HEK293 (cell line): ENCODE results near the gene L2HGDH.
A peak's percentile ranks its signal among the peaks of the same experiment; 100 is the strongest.

Source experiments
- EGR2 ChIP-seq: fragments of 450-650 bp; formaldehyde crosslinking; IDR thresholded peaks from 2 replicates; pipeline ENCODE4 v1.5.1; 2016; ENCODE audit warnings: low read depth, missing biosample characterization, missing genetic modification characterization
- GLIS2 ChIP-seq: fragments of 450-650 bp; formaldehyde crosslinking; IDR thresholded peaks from 2 replicates; pipeline ENCODE4 v1.5.1; 2016; ENCODE audit warnings: missing biosample characterization, missing genetic modification characterization
- KLF1 ChIP-seq: fragments of 450-650 bp; formaldehyde crosslinking; IDR thresholded peaks from 2 replicates; pipeline ENCODE4 v1.5.1; 2016; ENCODE audit warnings: missing biosample characterization, missing genetic modification characterization
- KLF10 ChIP-seq: fragments of 450-650 bp; IDR thresholded peaks from 2 replicates; pipeline ENCODE4 v1.5.1; 2018; ENCODE audit warnings: missing biosample characterization, mild to moderate bottlenecking, missing genetic modification characterization
- MYNN ChIP-seq: fragments of 450-650 bp; formaldehyde crosslinking; IDR thresholded peaks from 2 replicates; pipeline ENCODE4 v1.5.1; 2016; ENCODE audit warnings: missing biosample characterization, missing genetic modification characterization, borderline replicate concordance
- MZF1 ChIP-seq: fragments of 450-650 bp; formaldehyde crosslinking; IDR thresholded peaks from 2 replicates; pipeline ENCODE4 v1.5.1; 2017; ENCODE audit warnings: missing biosample characterization, missing genetic modification characterization, borderline replicate concordance
- OSR2 ChIP-seq: fragments of 450-650 bp; formaldehyde crosslinking; IDR thresholded peaks from 2 replicates; pipeline ENCODE4 v1.5.1; 2016; ENCODE audit warnings: missing biosample characterization, missing genetic modification characterization
- PRDM10 ChIP-seq: fragments of 450-650 bp; formaldehyde crosslinking; IDR thresholded peaks from 2 replicates; pipeline ENCODE4 v1.5.1; 2016; ENCODE audit warnings: missing biosample characterization, missing genetic modification characterization
- PRDM2 ChIP-seq: fragments of 450-650 bp; formaldehyde crosslinking; IDR thresholded peaks from 2 replicates; pipeline ENCODE4 v1.5.1; 2016; ENCODE audit warnings: missing biosample characterization, missing genetic modification characterization, borderline replicate concordance
- REST ChIP-seq: fragments of 450-650 bp; formaldehyde crosslinking; IDR thresholded peaks from 2 replicates; pipeline ENCODE4 v1.5.1; 2016; ENCODE audit warnings: missing biosample characterization, missing genetic modification characterization
- SCRT1 ChIP-seq: fragments of 450-650 bp; formaldehyde crosslinking; IDR thresholded peaks from 2 replicates; pipeline ENCODE4 v1.5.1; 2016; ENCODE audit warnings: missing biosample characterization, missing genetic modification characterization, borderline replicate concordance
- SP2 ChIP-seq: fragments of 450-650 bp; formaldehyde crosslinking; IDR thresholded peaks from 2 replicates; pipeline ENCODE4 v1.5.1; 2016; ENCODE audit warnings: missing biosample characterization, missing genetic modification characterization
- ZFP37 ChIP-seq: fragments of 450-650 bp; formaldehyde crosslinking; IDR thresholded peaks from 2 replicates; pipeline ENCODE4 v1.5.1; 2016; ENCODE audit warnings: missing biosample characterization, missing genetic modification characterization
- ZNF19 ChIP-seq: fragments of 450-650 bp; formaldehyde crosslinking; IDR thresholded peaks from 2 replicates; pipeline ENCODE4; 2016; ENCODE audit warnings: missing biosample characterization, missing genetic modification characterization, low read depth
- ZNF335 ChIP-seq: fragments of 450-650 bp; formaldehyde crosslinking; conservative IDR thresholded peaks from 2 replicates; pipeline ENCODE4 v1.5.1; 2016; ENCODE audit warnings: missing biosample characterization, missing genetic modification characterization
- ZNF366 ChIP-seq: fragments of 450-650 bp; formaldehyde crosslinking; conservative IDR thresholded peaks from 2 replicates; pipeline ENCODE4 v1.5.1; 2016; ENCODE audit warnings: missing biosample characterization, missing genetic modification characterization
- ZNF518A ChIP-seq: fragments of 450-650 bp; formaldehyde crosslinking; conservative IDR thresholded peaks from 2 replicates; pipeline ENCODE4 v1.5.1; 2016; ENCODE audit warnings: low read depth, missing biosample characterization, missing genetic modification characterization
- ZNF549 ChIP-seq: fragments of 450-650 bp; IDR thresholded peaks from 2 replicates; pipeline ENCODE4 v1.5.1; 2018; ENCODE audit warnings: missing biosample characterization, missing genetic modification characterization, mild to moderate bottlenecking, inconsistent platforms, moderate library complexity
- ZNF596 ChIP-seq: fragments of 450-650 bp; IDR thresholded peaks from 2 replicates; pipeline ENCODE4 v1.5.0; 2018; ENCODE audit warnings: missing biosample characterization, mild to moderate bottlenecking, missing genetic modification characterization, moderate library complexity
- ZNF701 ChIP-seq: fragments of 450-650 bp; formaldehyde crosslinking; IDR thresholded peaks from 2 replicates; pipeline ENCODE4 v1.5.1; 2016; ENCODE audit warnings: missing biosample characterization, missing genetic modification characterization
- ZSCAN23 ChIP-seq: fragments of 450-650 bp; formaldehyde crosslinking; IDR thresholded peaks from 2 replicates; pipeline ENCODE4 v1.5.1; 2016; ENCODE audit warnings: missing biosample characterization, missing genetic modification characterization

Gene L2HGDH

GRCh38 chr14:50311972-50312733 is at the start of gene L2HGDH, which contains the start of gene DMAC2L (continued):
- TF ChIP-seq ZNF518A (no peak), PRDM10 (tag by site-specific recombination) (peak; percentile 88; the same call in 1 of the 2 replicates), ZNF366 (tag by site-specific recombination) (peak; percentile 83), KLF1 (tag by site-specific recombination) (peak; percentile 63), REST (tag by site-specific recombination) (no peak), ZNF596 (no peak), OSR2 (tag by site-specific recombination) (no peak), GLIS2 (tag by site-specific recombination) (peak; percentile 100), MZF1 (tag by site-specific recombination) (no peak; the same call in 1 of the 2 replicates), SP2 (tag by site-specific recombination) (peak; percentile 90), ZNF549 (tag by site-specific recombination) (no peak), MYNN (no peak), EGR2 (peak; percentile 54), ZSCAN23 (tag by site-specific recombination) (no peak), SCRT1 (peak; percentile 53; the same call in 1 of the 2 replicates), ZFP37 (tag by site-specific recombination) (0 out of 2 replicates have a peak, but pooled peaks have one; percentile 51), KLF10 (tag by site-specific recombination) (peak; percentile 94), ZNF335 (tag by site-specific recombination) (peak; percentile 93), PRDM2 (tag by site-specific recombination) (no peak), ZNF701 (tag by site-specific recombination) (no peak), ZNF19 (tag by site-specific recombination) (no peak)
